ENCODE measurements around the gene B4GALNT3. TPM values are rescaled to one million over a fixed set of nuclear protein-coding genes. Genes with fewer than 3 reads are reported as not detected.

B4GALNT3 gene
- total RNA-seq, 4 donors from 2014 or later: 9.7 to 45.3 (median 18.4) TPM

GRCh38 chr12:461425-461824, 1.7 kb downstream of the B4GALNT3 start:
- Histone ChIP-seq H3K27ac (peak overlapping the region in 1 of 4 donors; percentile 55), H3K4me3 (peak overlapping the region; percentile 54 to 82 (median 67)), H3K4me1 (peaks cover 14 to 24% (median 19%) of the 10 kb centered on the region in 3 donors), H3K36me3 (no peaks in the 10 kb centered on the region), H3K9me3 (no peaks in the 10 kb centered on the region), H3K27me3 (peaks cover 0 to 61% (median 0%) of the 10 kb centered on the region in 4 donors)
- WGBS, 2 donors: 64 to 77% methylated on average over 12 to 13 of the region's 13 CpGs
- TF ChIP-seq CTCF (IDR thresholded peaks at IDR 0.05) (no peak), POLR2A (IDR thresholded peaks at IDR 0.05) (no peak)
- no peak for DNase-seq
- intact Hi-C loops (cut with DNase I): no loop called here

- TF ChIP-seq CTCF (IDR thresholded peaks at IDR 0.05): no peak
- no peak for TF ChIP-seq POLR2A (IDR thresholded peaks at IDR 0.05)
These were observed 3.4 kb downstream of the B4GALNT3 start for GRCh38 chr12:462936-463705.

GRCh38 chr12:464484-465267, 4.9 kb downstream of the B4GALNT3 start:
- 73 to 74% methylated on average over 12 to 15 of the region's 16 CpGs for WGBS, 2 donors

More at GRCh38 chr12:462936-463705, 3.4 kb downstream of the B4GALNT3 start:
- 44 to 58% methylated on average over 6 of the region's 6 CpGs for WGBS, 2 donors
- no peak overlapping the region for H3K4me3 ChIP-seq
- no peak overlapping the region for H3K27ac ChIP-seq
- no peaks in the 10 kb centered on the region for H3K9me3 ChIP-seq
- peaks cover 14 to 24% (median 19%) of the 10 kb centered on the region in 3 donors for H3K4me1 ChIP-seq
- H3K36me3 ChIP-seq: no peaks in the 10 kb centered on the region
- intact Hi-C loops (cut with DNase I): no loop called here
- H3K27me3 ChIP-seq: peaks cover 0 to 50% (median 0%) of the 10 kb centered on the region in 4 donors
- DNase-seq: no peak

GRCh38 chr12:466039-466438, 6.3 kb downstream of the B4GALNT3 start:
- peaks cover 3 to 6% (median 5%) of the 10 kb centered on the region in 3 donors for H3K4me1 ChIP-seq
- 83 to 94% methylated on average over 6 to 7 of the region's 8 CpGs for WGBS, 2 donors
- H3K36me3 ChIP-seq: no peaks in the 10 kb centered on the region
- H3K27me3 ChIP-seq: peaks cover 0 to 20% (median 0%) of the 10 kb centered on the region in 4 donors
- no peak for DNase-seq
- no peak for TF ChIP-seq POLR2A (IDR thresholded peaks at IDR 0.05)
- no peaks in the 10 kb centered on the region for H3K9me3 ChIP-seq
- H3K27ac ChIP-seq: no peak overlapping the region
- no peak overlapping the region for H3K4me3 ChIP-seq
- intact Hi-C loops (cut with DNase I): no loop called here

More at GRCh38 chr12:464484-465267, 4.9 kb downstream of the B4GALNT3 start:
- Histone ChIP-seq H3K36me3 (no peaks in the 10 kb centered on the region), H3K4me3 (no peak overlapping the region), H3K27me3 (peaks cover 0 to 34% (median 0%) of the 10 kb centered on the region in 4 donors), H3K27ac (no peak overlapping the region), H3K4me1 (peaks cover 9 to 17% (median 14%) of the 10 kb centered on the region in 3 donors), H3K9me3 (no peaks in the 10 kb centered on the region)
- intact Hi-C loops (cut with DNase I): no loop called here
- TF ChIP-seq POLR2A (IDR thresholded peaks at IDR 0.05) (no peak), CTCF (IDR thresholded peaks at IDR 0.05) (no peak)
- no peak for DNase-seq

GRCh38 chr12:466762-467161, 7.0 kb downstream of the B4GALNT3 start:
- intact Hi-C loops (cut with DNase I): no loop called here
- Histone ChIP-seq H3K36me3 (no peaks in the 10 kb centered on the region), H3K4me1 (peaks cover 0 to 3% (median 1%) of the 10 kb centered on the region in 3 donors), H3K9me3 (no peaks in the 10 kb centered on the region), H3K27me3 (peaks cover 0 to 17% (median 0%) of the 10 kb centered on the region in 4 donors), H3K4me3 (no peak overlapping the region), H3K27ac (no peak overlapping the region)
- 60 to 87% methylated on average over 5 of the region's 5 CpGs for WGBS, 2 donors
- no peak for DNase-seq
- TF ChIP-seq CTCF (IDR thresholded peaks at IDR 0.05): no peak
